Measurements from ENCODE around the gene THAP10. TPM values are rescaled to one million over a fixed set of nuclear protein-coding genes. Genes with fewer than 3 reads are reported as not detected.
"Not testable (repeated sequence)": the region's sequence is repeated elsewhere in the genome, so short reads cannot be mapped to it uniquely, and the experiment has no call there.

THAP10 gene
- total RNA-seq, 1 experiment from 2014 or later = not detected

DNA sequence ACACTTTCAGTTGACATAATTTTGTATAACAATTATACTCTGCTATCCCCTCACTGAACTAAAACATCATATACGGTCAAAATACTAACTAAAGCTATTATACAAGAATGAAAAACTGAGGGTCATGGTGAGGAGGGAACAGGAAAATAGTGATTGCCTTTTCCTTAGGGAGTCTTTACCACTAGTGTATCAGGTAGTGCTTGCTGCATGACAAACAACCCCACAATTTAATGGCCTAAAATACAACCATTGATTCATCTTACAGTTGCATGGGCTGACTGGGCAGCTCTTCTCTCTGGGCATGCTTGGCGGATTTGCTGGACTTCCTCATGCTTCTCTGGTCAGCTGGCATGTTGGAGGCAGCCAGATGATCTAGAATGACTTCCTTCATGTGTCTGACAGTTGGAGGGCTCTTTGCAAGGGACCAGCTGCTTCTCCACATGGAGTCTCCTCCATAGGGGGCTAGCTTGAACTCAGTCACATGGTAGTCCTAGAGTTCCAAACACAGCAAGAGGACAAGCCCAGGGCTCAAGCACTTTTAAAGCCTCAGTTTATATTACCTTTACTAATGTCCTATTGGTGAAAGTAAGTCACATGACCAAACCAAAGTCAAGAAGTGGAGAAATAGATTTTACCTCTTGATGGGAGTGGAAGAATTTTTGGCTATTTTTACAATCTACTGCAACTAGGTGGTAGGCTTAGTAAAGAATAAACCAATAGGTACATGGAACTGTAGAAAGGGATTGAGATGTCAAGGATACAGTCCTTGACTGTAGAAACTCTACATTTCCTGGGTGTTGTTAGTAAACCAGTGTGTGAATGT lies 18.8 kb downstream of the THAP10 start:
- H4K20me1 ChIP-seq (ENCODE audit: insufficient read depth, low read depth, low read length) = no peaks in the 10 kb centered on the region
- H3K36me3 ChIP-seq (ENCODE audit: insufficient read depth, low read length) = no peaks in the 10 kb centered on the region
- no peak for DNase-seq
- no peak overlapping the region for H3K4me2 ChIP-seq (ENCODE audit: low read depth, low read length, poor library complexity, severe bottlenecking)
- H2AFZ ChIP-seq (ENCODE audit: low read length) = no peak overlapping the region
- no peak overlapping the region for H3K9ac ChIP-seq (ENCODE audit: low read length)
- H3K79me2 ChIP-seq (ENCODE audit: low read length) = no peaks in the 10 kb centered on the region
- H3K27me3 ChIP-seq (ENCODE audit: low read length) = no peaks in the 10 kb centered on the region
- H3K4me3 ChIP-seq (ENCODE audit: low read length) = no peak overlapping the region
- H3K9me3 ChIP-seq (ENCODE audit: low read length) = no peaks in the 10 kb centered on the region
- no peaks in the 10 kb centered on the region for H3K9me2 ChIP-seq (replicated peaks; ENCODE audit: insufficient read depth, low read length)
- H3K4me1 ChIP-seq (ENCODE audit: low read length) = no peaks in the 10 kb centered on the region
- H3K27ac ChIP-seq (ENCODE audit: low read length) = no peak overlapping the region

DNA sequence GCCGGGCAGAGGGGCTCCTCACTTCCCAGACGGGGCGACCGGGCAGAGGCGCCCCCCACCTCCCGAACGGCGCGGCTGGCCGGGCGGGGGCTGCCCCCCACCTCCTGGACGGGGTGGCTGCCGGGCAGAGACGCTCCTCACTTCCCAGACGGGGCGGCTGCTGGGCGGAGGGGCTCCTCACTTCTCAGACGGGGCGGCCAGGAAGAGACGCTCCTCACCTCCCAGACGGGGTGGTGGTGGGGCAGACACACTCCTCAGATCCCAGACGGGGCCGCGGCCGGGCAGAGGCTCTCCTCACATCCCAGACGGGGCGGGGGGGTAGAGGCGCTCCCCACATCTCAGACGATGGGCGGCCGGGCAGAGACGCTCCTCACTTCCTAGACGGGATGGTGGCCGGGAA lies 20.7 kb downstream of the THAP10 start:
- H3K4me1 ChIP-seq (ENCODE audit: low read length); H4K20me1 ChIP-seq (ENCODE audit: insufficient read depth, low read depth, low read length); H3K4me3 ChIP-seq (ENCODE audit: low read length); H3K9me2 ChIP-seq (replicated peaks; ENCODE audit: insufficient read depth, low read length); H2AFZ ChIP-seq (ENCODE audit: low read length); H3K27ac ChIP-seq (ENCODE audit: low read length); H3K79me2 ChIP-seq (ENCODE audit: low read length); H3K27me3 ChIP-seq (ENCODE audit: low read length); H3K36me3 ChIP-seq (ENCODE audit: insufficient read depth, low read length); H3K9ac ChIP-seq (ENCODE audit: low read length); DNase-seq; H3K9me3 ChIP-seq (ENCODE audit: low read length); H3K4me2 ChIP-seq (ENCODE audit: low read depth, low read length, poor library complexity, severe bottlenecking): not testable (repeated sequence)

DNA sequence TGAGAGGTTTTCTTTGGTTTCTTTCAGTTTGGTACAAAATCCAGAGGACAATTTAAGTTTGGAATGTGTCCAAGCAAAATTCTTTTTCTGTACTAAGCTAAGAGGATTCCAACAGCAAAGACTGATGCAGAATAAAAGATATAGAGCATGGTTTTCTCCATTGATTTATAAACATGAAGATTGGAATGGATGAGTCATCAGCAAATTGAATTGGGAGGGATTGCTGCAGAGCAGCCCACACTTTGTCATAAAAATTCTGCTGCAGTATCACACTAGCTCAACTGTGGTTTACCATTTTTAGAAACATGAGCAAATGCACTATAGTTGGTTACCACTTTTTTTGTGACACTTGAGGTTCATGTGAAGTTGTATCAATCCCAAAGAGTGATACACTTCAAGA lies 22.2 kb downstream of the THAP10 start:
- Histone ChIP-seq H3K9ac (ENCODE audit: low read length) (no peak overlapping the region), H2AFZ (ENCODE audit: low read length) (no peak overlapping the region), H3K9me2 (replicated peaks; ENCODE audit: insufficient read depth, low read length) (no peaks in the 10 kb centered on the region), H4K20me1 (ENCODE audit: insufficient read depth, low read depth, low read length) (no peaks in the 10 kb centered on the region), H3K4me1 (ENCODE audit: low read length) (no peaks in the 10 kb centered on the region), H3K27me3 (ENCODE audit: low read length) (no peaks in the 10 kb centered on the region), H3K4me2 (ENCODE audit: low read depth, low read length, poor library complexity, severe bottlenecking) (no peak overlapping the region), H3K9me3 (ENCODE audit: low read length) (no peaks in the 10 kb centered on the region), H3K27ac (ENCODE audit: low read length) (no peak overlapping the region), H3K79me2 (ENCODE audit: low read length) (no peaks in the 10 kb centered on the region), H3K4me3 (ENCODE audit: low read length) (no peak overlapping the region), H3K36me3 (ENCODE audit: insufficient read depth, low read length) (no peaks in the 10 kb centered on the region)
- DNase-seq = no peak

DNA sequence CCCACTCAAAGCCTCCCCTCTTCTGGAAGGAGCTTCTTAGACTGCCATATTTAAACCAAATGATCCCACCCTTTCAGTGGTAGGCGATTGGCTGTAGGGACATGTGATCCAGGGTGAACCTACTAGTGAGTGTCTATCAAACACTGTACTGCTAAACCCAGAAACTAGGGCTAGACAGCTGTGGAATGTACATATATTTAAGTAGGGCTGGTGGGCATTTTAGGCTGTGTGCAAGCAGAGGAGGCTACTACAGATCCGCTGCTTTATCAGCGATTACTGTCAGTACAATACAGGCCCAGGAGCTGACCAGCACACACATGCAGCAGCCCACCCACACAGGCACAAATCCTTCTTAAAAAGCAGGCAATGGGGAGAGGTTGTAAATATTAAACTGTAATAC lies 22.9 kb downstream of the THAP10 start:
- H3K4me3 ChIP-seq (ENCODE audit: low read length) = no peak overlapping the region
- no peaks in the 10 kb centered on the region for H3K79me2 ChIP-seq (ENCODE audit: low read length)
- no peaks in the 10 kb centered on the region for H3K36me3 ChIP-seq (ENCODE audit: insufficient read depth, low read length)
- H3K27me3 ChIP-seq (ENCODE audit: low read length) = no peaks in the 10 kb centered on the region
- no peaks in the 10 kb centered on the region for H4K20me1 ChIP-seq (ENCODE audit: insufficient read depth, low read depth, low read length)
- H3K4me2 ChIP-seq (ENCODE audit: low read depth, low read length, poor library complexity, severe bottlenecking) = no peak overlapping the region
- H3K9me2 ChIP-seq (replicated peaks; ENCODE audit: insufficient read depth, low read length) = no peaks in the 10 kb centered on the region
- H3K4me1 ChIP-seq (ENCODE audit: low read length) = no peaks in the 10 kb centered on the region
- no peak for DNase-seq
- no peak overlapping the region for H3K27ac ChIP-seq (ENCODE audit: low read length)
- H2AFZ ChIP-seq (ENCODE audit: low read length) = no peak overlapping the region
- no peaks in the 10 kb centered on the region for H3K9me3 ChIP-seq (ENCODE audit: low read length)
- no peak overlapping the region for H3K9ac ChIP-seq (ENCODE audit: low read length)

DNA sequence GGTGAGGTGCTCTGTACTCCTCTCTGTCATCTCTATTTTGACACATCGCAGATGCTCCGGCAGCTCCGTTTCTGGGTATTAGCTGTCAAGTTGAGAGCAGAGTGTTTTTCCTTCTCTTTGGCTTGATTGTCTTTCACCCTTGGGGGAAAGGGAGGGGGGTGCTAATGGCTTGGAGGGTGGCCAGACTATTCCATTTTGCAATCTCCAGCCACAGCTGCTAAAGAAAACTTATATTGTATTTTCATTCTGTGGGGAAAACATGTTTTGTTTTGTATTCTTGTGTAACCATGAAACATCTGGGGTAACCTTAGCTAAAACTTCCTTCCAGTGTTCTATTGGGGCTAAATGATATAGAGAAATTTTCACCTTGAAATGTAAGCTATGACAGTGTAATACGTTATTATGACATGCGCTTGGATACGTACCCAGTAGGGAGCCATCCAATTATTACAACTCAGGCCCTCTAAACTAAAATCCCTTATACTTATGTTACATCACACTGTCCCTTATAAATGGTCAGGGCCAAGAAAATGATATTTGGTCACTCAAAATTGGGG lies 24.2 kb downstream of the THAP10 start:
- Histone ChIP-seq H3K4me3 (ENCODE audit: low read length) (no peak overlapping the region), H3K79me2 (ENCODE audit: low read length) (no peaks in the 10 kb centered on the region), H3K9me2 (replicated peaks; ENCODE audit: insufficient read depth, low read length) (no peaks in the 10 kb centered on the region), H3K9ac (ENCODE audit: low read length) (no peak overlapping the region), H3K36me3 (ENCODE audit: insufficient read depth, low read length) (no peaks in the 10 kb centered on the region), H3K4me1 (ENCODE audit: low read length) (no peaks in the 10 kb centered on the region), H3K9me3 (ENCODE audit: low read length) (no peaks in the 10 kb centered on the region), H3K4me2 (ENCODE audit: low read depth, low read length, poor library complexity, severe bottlenecking) (no peak overlapping the region), H4K20me1 (ENCODE audit: insufficient read depth, low read depth, low read length) (no peaks in the 10 kb centered on the region), H3K27me3 (ENCODE audit: low read length) (no peaks in the 10 kb centered on the region), H2AFZ (ENCODE audit: low read length) (no peak overlapping the region), H3K27ac (ENCODE audit: low read length) (no peak overlapping the region)
- DNase-seq = no peak

DNA sequence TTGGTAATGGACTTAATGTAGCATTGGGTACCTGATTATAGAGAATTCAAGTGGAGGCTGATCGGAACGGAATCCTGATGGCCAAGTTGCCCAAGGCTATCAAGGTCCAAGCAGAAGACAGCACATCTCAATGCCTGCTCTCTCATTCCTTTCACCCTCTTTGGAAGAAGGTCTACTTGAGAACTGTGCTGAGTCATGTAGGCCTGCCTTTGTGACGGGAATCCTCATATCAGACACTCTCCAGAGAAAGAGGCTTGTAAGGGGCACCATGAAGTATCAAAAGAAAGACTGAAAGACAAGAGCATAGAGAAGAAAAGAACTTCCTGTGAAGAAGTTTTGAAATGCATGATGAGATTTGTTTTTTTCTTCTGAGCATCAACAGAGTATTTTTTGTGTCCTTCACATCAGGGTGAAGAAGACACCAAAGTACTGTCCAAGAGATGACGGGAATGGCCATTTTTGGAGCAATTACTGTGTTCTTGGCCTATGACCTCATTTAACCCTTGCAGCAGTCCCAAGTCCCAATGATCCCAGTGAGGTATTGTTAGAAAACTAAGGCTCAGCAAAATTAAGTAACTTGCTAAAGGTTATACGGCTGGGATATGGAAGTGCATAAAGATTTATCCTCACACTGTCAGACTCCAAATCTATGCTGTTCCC lies 25.1 kb downstream of the THAP10 start:
- Histone ChIP-seq H3K9me3 (ENCODE audit: low read length) (no peaks in the 10 kb centered on the region), H3K9me2 (replicated peaks; ENCODE audit: insufficient read depth, low read length) (no peaks in the 10 kb centered on the region), H3K9ac (ENCODE audit: low read length) (no peak overlapping the region), H3K4me1 (ENCODE audit: low read length) (no peaks in the 10 kb centered on the region), H2AFZ (ENCODE audit: low read length) (no peak overlapping the region), H3K27me3 (ENCODE audit: low read length) (no peaks in the 10 kb centered on the region), H3K36me3 (ENCODE audit: insufficient read depth, low read length) (no peaks in the 10 kb centered on the region), H3K4me3 (ENCODE audit: low read length) (no peak overlapping the region), H3K79me2 (ENCODE audit: low read length) (no peaks in the 10 kb centered on the region), H3K4me2 (ENCODE audit: low read depth, low read length, poor library complexity, severe bottlenecking) (no peak overlapping the region), H4K20me1 (ENCODE audit: insufficient read depth, low read depth, low read length) (no peaks in the 10 kb centered on the region), H3K27ac (ENCODE audit: low read length) (no peak overlapping the region)
- DNase-seq = no peak

DNA sequence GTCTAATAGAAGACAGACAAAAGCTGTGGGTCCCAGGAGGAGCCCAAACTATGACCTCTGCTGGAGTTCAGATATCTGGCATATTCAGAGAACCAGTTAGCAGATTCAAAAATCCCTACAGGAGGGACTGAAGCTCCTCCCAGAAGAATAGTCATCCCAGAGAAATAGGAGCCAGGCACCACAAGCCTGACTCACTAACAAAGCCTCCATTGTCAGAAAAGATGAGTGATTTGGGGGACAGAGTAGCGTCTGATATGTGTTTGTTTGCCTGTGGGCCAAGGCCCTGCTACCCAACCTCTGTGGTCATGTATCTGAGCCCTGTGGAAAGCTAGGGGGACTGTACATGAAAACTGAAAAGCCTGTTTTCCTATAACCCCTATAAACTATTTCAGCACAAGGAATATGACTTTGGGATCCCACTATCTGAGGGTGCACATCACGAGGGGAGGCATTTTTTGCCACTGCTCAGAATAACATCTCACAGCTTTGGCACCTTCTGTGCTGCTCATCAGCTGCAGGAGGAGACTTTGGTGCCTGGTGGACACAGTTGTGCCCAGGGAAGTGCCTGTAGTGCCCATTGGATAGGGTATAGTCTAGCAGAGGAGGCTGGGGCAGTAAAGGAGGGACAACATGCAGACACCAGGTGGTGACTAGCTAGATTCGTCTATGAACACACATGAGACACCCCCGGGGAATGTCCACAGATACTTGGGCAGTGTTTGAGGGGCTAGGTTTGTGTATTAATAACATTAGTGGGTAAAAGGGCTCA lies 28.6 kb downstream of the THAP10 start:
- H3K4me1 ChIP-seq (ENCODE audit: low read length) = no peaks in the 10 kb centered on the region
- no peak overlapping the region for H3K4me2 ChIP-seq (ENCODE audit: low read depth, low read length, poor library complexity, severe bottlenecking)
- no peaks in the 10 kb centered on the region for H3K9me3 ChIP-seq (ENCODE audit: low read length)
- no peak overlapping the region for H2AFZ ChIP-seq (ENCODE audit: low read length)
- H4K20me1 ChIP-seq (ENCODE audit: insufficient read depth, low read depth, low read length) = no peaks in the 10 kb centered on the region
- H3K27me3 ChIP-seq (ENCODE audit: low read length) = no peaks in the 10 kb centered on the region
- no peak overlapping the region for H3K9ac ChIP-seq (ENCODE audit: low read length)
- H3K4me3 ChIP-seq (ENCODE audit: low read length) = no peak overlapping the region
- no peaks in the 10 kb centered on the region for H3K36me3 ChIP-seq (ENCODE audit: insufficient read depth, low read length)
- no peak for DNase-seq
- no peaks in the 10 kb centered on the region for H3K9me2 ChIP-seq (replicated peaks; ENCODE audit: insufficient read depth, low read length)
- H3K79me2 ChIP-seq (ENCODE audit: low read length) = no peaks in the 10 kb centered on the region
- H3K27ac ChIP-seq (ENCODE audit: low read length) = no peak overlapping the region

DNA sequence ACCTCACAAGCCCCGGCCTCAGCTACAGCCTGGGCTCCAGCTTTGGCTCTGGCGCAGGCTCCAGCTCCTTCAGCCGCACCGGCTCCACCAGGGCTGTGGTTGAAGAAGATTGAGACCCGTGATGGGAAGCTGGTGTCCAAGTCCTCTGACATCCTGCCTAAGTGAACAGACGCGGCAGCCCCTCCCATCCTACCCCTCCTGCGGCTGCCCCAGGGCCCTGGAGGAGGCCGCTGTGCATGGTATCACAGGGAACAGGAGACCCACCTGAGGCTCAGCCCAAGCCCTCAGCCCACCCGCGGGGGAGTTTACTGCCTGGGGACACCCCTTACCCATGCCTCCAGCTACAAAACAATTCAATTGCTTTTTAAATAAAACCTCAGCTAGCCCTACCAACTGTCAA lies 32.2 kb downstream of the THAP10 start:
- Histone ChIP-seq H3K4me1 (ENCODE audit: low read length) (peaks cover 2% of the 10 kb centered on the region; the same call in 1 of the 2 replicates), H3K4me2 (ENCODE audit: low read depth, low read length, poor library complexity, severe bottlenecking) (no peak overlapping the region), H3K27me3 (ENCODE audit: low read length) (no peaks in the 10 kb centered on the region), H2AFZ (ENCODE audit: low read length) (no peak overlapping the region), H3K27ac (ENCODE audit: low read length) (no peak overlapping the region), H4K20me1 (ENCODE audit: insufficient read depth, low read depth, low read length) (no peaks in the 10 kb centered on the region), H3K4me3 (ENCODE audit: low read length) (no peak overlapping the region), H3K79me2 (ENCODE audit: low read length) (no peaks in the 10 kb centered on the region), H3K9me3 (ENCODE audit: low read length) (no peaks in the 10 kb centered on the region), H3K9ac (ENCODE audit: low read length) (no peak overlapping the region), H3K9me2 (replicated peaks; ENCODE audit: insufficient read depth, low read length) (no peaks in the 10 kb centered on the region), H3K36me3 (ENCODE audit: insufficient read depth, low read length) (no peaks in the 10 kb centered on the region)
- no peak for DNase-seq

Data from Karpas-422 (cell line).